ENCODE data around the gene UBXN1.

DNA sequence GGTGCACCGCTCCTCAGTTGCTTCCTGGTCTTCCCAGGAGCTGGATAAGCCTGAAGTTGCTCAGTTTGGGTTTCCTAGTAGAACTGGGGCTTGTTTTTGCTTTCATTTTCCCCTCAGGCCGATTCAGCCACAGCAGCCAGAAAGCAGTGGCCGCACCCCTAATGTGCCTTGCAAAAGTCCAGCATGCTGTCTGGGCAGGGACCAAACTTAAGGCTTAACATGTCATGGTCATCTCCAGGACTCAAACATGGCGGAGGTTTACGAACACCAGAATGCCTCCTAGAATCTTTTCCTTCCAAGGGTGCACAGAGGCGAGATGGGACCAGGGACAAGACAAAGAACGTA lies 31.1 kb upstream of the UBXN1 start:
- TF ChIP-seq, protein P1, sequence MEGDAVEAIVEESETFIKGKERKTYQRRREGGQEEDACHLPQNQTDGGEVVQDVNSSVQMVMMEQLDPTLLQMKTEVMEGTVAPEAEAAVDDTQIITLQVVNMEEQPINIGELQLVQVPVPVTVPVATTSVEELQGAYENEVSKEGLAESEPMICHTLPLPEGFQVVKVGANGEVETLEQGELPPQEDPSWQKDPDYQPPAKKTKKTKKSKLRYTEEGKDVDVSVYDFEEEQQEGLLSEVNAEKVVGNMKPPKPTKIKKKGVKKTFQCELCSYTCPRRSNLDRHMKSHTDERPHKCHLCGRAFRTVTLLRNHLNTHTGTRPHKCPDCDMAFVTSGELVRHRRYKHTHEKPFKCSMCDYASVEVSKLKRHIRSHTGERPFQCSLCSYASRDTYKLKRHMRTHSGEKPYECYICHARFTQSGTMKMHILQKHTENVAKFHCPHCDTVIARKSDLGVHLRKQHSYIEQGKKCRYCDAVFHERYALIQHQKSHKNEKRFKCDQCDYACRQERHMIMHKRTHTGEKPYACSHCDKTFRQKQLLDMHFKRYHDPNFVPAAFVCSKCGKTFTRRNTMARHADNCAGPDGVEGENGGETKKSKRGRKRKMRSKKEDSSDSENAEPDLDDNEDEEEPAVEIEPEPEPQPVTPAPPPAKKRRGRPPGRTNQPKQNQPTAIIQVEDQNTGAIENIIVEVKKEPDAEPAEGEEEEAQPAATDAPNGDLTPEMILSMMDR (IDR thresholded peaks at IDR 0.05; ENCODE audit: low read depth, low read length, poor library complexity, severe bottlenecking): no peak
- TF ChIP-seq EZH2phosphoT487 (IDR thresholded peaks at IDR 0.05; ENCODE audit: borderline replicate concordance, low read length): no peak

Data from DOHH2 (cell line).